HepG2 (cell line): ENCODE measurements around the gene GLYR1. TPM values are rescaled to one million over a fixed set of nuclear protein-coding genes. Genes with fewer than 3 reads are reported as not detected.

ENCODE experiments used
- polyA plus RNA-seq, 8 experiments: library from polyadenylated mRNA; depleted of rRNA in 3 of 8; stranded (reverse) in 7 of 8; unstranded in 1 of 8; fragments of >200 nt; fragmentation: Illumina TruSeq in 4 of 8; extraction: Trizol in 4 of 8; gene quantifications; 2 replicates each; pipeline versions ENCODE4 v1.2.1 to v1.2.3, GENCODE V29; 2011 to 2016; ENCODE audit warnings: low read depth in 4 of 8, missing spikeins in 1 of 8, mixed read lengths in 1 of 8; ENCODE audit not compliant: insufficient read depth in 1 of 8
- small RNA-seq, 3 experiments: library from RNA; depleted of rRNA; stranded (forward); fragments of <200 nt; gene quantifications; one replicate each; pipeline ENCODE3, GENCODE V24; 2012; ENCODE audit warnings: low read depth in 2 of 3, low replicate concordance in 1 of 3; ENCODE audit not compliant: insufficient read length in 3 of 3, insufficient read depth in 2 of 3
- total RNA-seq, 5 experiments: library from RNA; depleted of rRNA; stranded (reverse); fragments of >200 nt; fragmentation: Illumina TruSeq; extraction: Trizol; gene quantifications; 2 replicates each; pipeline ENCODE4 v1.2.3, GENCODE V29; 2016; ENCODE audit warnings: low read depth in 1 of 5

The GLYR1 gene
- total and polyA plus RNA-seq, 2 of the 13 experiments (the other 11 are each of a cell fraction or from before 2014, with no cell fraction given): 28.3 to 48.7 TPM

Small RNAs within 50 kb of the gene (small RNA-seq; reads per million reads assigned to genes)
- 0 reads per million in 3 experiments for gene RF00017

Other genes starting within 250 kb of the GLYR1 start
- gene UBALD1, start 232.4 kb downstream of the GLYR1 start, total RNA-seq (2016; rRNA removed; fragmentation: Illumina TruSeq; extraction: Trizol): 3.3 and 6.8 TPM in 2 replicates
- gene UBALD1, start 232.4 kb downstream of the GLYR1 start, polyA plus RNA-seq (2011; rRNA removed): 12.3 and 16.6 TPM in 2 replicates
- 11.9 and 14.8 TPM in 2 replicates for gene MGRN1, start 222.5 kb downstream of the GLYR1 start, total RNA-seq (2016; rRNA removed; fragmentation: Illumina TruSeq; extraction: Trizol)
- gene MGRN1, start 222.5 kb downstream of the GLYR1 start, polyA plus RNA-seq (2011; rRNA removed): 11.6 and 12.6 TPM in 2 replicates
- gene NUDT16L1, start 153.7 kb downstream of the GLYR1 start, total RNA-seq (2016; rRNA removed; fragmentation: Illumina TruSeq; extraction: Trizol): 40.5 and 41.0 TPM in 2 replicates
- 28.0 and 28.9 TPM in 2 replicates for gene NUDT16L1, start 153.7 kb downstream of the GLYR1 start, polyA plus RNA-seq (2011; rRNA removed)
- gene ANKS3, start 113.0 kb downstream of the GLYR1 start, total RNA-seq (2016; rRNA removed; fragmentation: Illumina TruSeq; extraction: Trizol): 6.6 and 15.9 TPM in 2 replicates
- 11.4 and 14.4 TPM in 2 replicates for gene ANKS3, start 113.0 kb downstream of the GLYR1 start, polyA plus RNA-seq (2011; rRNA removed)
- gene DNAAF8, start 112.8 kb downstream of the GLYR1 start, total RNA-seq (2016; rRNA removed; fragmentation: Illumina TruSeq; extraction: Trizol): 0.38 and 0.44 TPM in 2 replicates
- gene DNAAF8, start 112.8 kb downstream of the GLYR1 start, polyA plus RNA-seq (2011; rRNA removed): 0.27 TPM in 1 of 2 replicates, not detected in the other
- gene ZNF500, start 80.1 kb downstream of the GLYR1 start, total RNA-seq (2016; rRNA removed; fragmentation: Illumina TruSeq; extraction: Trizol): 8.1 and 12.2 TPM in 2 replicates
- gene ZNF500, start 80.1 kb downstream of the GLYR1 start, polyA plus RNA-seq (2011; rRNA removed): 6.1 and 7.4 TPM in 2 replicates
- gene SEPTIN12, start 58.9 kb downstream of the GLYR1 start, total RNA-seq (2016; rRNA removed; fragmentation: Illumina TruSeq; extraction: Trizol): 0.22 TPM in 1 of 2 replicates, not detected in the other
- gene SEPTIN12, start 58.9 kb downstream of the GLYR1 start, polyA plus RNA-seq (2011; rRNA removed): 0.31 TPM in 1 of 2 replicates, not detected in the other
- gene SMIM22, start 51.9 kb downstream of the GLYR1 start, total RNA-seq (2016; rRNA removed; fragmentation: Illumina TruSeq; extraction: Trizol): not detected in 2 replicates
- not detected in 2 replicates for gene SMIM22, start 51.9 kb downstream of the GLYR1 start, polyA plus RNA-seq (2011; rRNA removed)
- gene ROGDI, start 44.7 kb downstream of the GLYR1 start, total RNA-seq (2016; rRNA removed; fragmentation: Illumina TruSeq; extraction: Trizol): 16.8 and 19.2 TPM in 2 replicates
- gene ROGDI, start 44.7 kb downstream of the GLYR1 start, polyA plus RNA-seq (2011; rRNA removed): 42.1 and 55.9 TPM in 2 replicates
- gene UBN1, start 193 bp upstream of the GLYR1 start, total RNA-seq (2016; rRNA removed; fragmentation: Illumina TruSeq; extraction: Trizol): 19.4 and 23.5 TPM in 2 replicates
- 10.6 TPM in 2 replicates for gene UBN1, start 193 bp upstream of the GLYR1 start, polyA plus RNA-seq (2011; rRNA removed)
- gene PPL, start 89.9 kb upstream of the GLYR1 start, total RNA-seq (2016; rRNA removed; fragmentation: Illumina TruSeq; extraction: Trizol): 4.4 and 6.6 TPM in 2 replicates
- 5.7 and 7.5 TPM in 2 replicates for gene PPL, start 89.9 kb upstream of the GLYR1 start, polyA plus RNA-seq (2011; rRNA removed)
- gene SEC14L5, start 111.0 kb upstream of the GLYR1 start, total RNA-seq (2016; rRNA removed; fragmentation: Illumina TruSeq; extraction: Trizol): 0.36 and 0.42 TPM in 2 replicates
- gene SEC14L5, start 111.0 kb upstream of the GLYR1 start, polyA plus RNA-seq (2011; rRNA removed): 0.40 and 0.60 TPM in 2 replicates
- gene NAGPA, start 186.6 kb upstream of the GLYR1 start, total RNA-seq (2016; rRNA removed; fragmentation: Illumina TruSeq; extraction: Trizol): 29.8 and 60.3 TPM in 2 replicates
- gene NAGPA, start 186.6 kb upstream of the GLYR1 start, polyA plus RNA-seq (2011; rRNA removed): 27.1 and 31.6 TPM in 2 replicates
- 0.97 and 1.9 TPM in 2 replicates for gene C16orf89, start 218.7 kb upstream of the GLYR1 start, total RNA-seq (2016; rRNA removed; fragmentation: Illumina TruSeq; extraction: Trizol)
- gene C16orf89, start 218.7 kb upstream of the GLYR1 start, polyA plus RNA-seq (2011; rRNA removed): 2.8 and 3.4 TPM in 2 replicates
- gene ALG1, start 224.6 kb upstream of the GLYR1 start, total RNA-seq (2016; rRNA removed; fragmentation: Illumina TruSeq; extraction: Trizol): 39.6 and 75.6 TPM in 2 replicates
- gene ALG1, start 224.6 kb upstream of the GLYR1 start, polyA plus RNA-seq (2011; rRNA removed): 43.3 and 51.5 TPM in 2 replicates